Glomerular endothelial cell (primary cell): Measurements from ENCODE around the gene EIF4A3. TPM values are rescaled to one million over a fixed set of nuclear protein-coding genes. Genes with fewer than 3 reads are reported as not detected.
"Not testable (repeated sequence)": the region's sequence is repeated elsewhere in the genome, so short reads cannot be mapped to it uniquely, and the experiment has no call there.

Experiments
- DNase-seq: peaks from one replicate; pipeline ENCODE4 v3.0.0-alpha.2; 2011; ENCODE audit warnings: low read depth, low spot score; ENCODE audit errors: extremely low read depth
- total RNA-seq: library from RNA; depleted of rRNA; stranded (reverse); fragments of >200 nt; gene quantifications from 2 replicates; pipeline ENCODE4 v1.2.3, GENCODE V29; 2015

Gene EIF4A3
- total RNA-seq, 1 donor from 2014 or later = 71.3 TPM

GRCh38 chr17:80173126-80173525 lies 26.2 kb upstream of the EIF4A3 start:
- no peak for DNase-seq

- no peak for DNase-seq
Observed at GRCh38 chr17:80171681-80172080, 24.8 kb upstream of the EIF4A3 start.

- no peak for DNase-seq
Observed at GRCh38 chr17:80169784-80170500, 23.0 kb upstream of the EIF4A3 start, which contains the start of gene CARD14. CARD14 (plus strand) TSS chr17:80170030; CDS start chr17:80181439, 11,409 bp downstream.

- no peak for DNase-seq
Observed at GRCh38 chr17:80169107-80169506, 22.2 kb upstream of the EIF4A3 start.

GRCh38 chr17:80168371-80168770 lies 21.4 kb upstream of the EIF4A3 start:
- DNase-seq = no peak

DNA sequence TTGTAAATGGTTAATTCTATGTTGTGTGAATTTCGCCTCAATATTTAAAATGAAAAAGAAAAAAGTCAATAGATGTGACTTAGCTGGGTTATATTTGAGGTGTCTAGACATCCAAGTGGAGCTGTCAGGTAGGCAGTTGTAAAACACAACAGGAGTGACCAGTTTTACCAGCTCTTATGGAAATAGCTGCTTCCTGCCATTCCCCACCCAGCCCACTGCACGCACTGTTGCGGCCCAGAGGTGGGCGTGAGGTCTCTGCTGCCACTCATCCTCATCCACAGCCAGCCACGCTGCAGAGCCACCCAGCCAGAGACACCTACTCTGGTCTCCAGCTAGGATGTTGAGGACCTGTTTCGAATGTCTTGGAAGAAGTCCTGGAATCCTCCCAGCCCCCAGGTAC lies 19.5 kb upstream of the EIF4A3 start:
- DNase-seq = no peak

DNA sequence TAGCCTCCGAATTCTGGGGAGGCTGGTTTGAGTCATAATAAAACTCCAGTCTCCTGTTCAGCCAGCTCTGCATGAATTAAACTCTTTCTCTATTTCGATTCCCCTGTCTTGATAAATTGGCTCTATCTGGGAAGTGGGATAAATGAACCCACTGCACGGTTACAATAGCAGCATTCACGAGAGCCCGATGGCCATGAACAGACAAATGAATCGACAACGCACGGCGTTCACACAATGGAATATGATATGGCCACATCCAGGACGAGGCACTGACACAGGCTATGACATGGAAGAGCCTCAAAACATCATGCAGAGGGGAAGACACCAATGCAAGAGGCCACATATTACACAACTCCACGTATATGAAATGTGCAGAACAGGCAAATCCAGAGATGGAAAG lies 17.3 kb upstream of the EIF4A3 start:
- DNase-seq = no peak

DNA sequence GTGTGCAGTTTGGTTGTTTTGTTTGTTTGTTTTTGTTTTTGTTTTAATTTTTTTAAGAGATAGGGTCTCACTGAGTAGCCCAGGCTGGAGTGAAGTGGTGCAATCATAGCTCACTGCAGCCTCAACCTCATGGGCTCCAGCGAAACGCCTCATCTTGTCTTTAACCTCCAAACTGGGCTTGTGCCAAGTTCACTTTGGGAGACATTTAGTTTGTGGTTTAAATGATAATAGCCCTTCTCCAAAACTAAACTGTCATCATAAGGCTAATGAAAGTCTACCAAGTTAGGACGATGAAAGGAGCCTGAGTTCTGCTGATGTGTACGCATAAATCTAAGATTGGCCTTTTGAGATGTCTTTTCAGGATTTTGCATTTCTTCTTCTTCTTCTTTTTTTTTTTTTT lies 16.4 kb upstream of the EIF4A3 start:
- DNase-seq = no peak

- no peak for DNase-seq
Observed at GRCh38 chr17:80160536-80160935, 13.6 kb upstream of the EIF4A3 start.

GRCh38 chr17:80158846-80159245 lies 11.9 kb upstream of the EIF4A3 start:
- DNase-seq = no peak

- DNase-seq = not testable (repeated sequence)
Observed at GRCh38 chr17:80155600-80155999, 8.7 kb upstream of the EIF4A3 start.

- DNase-seq = no peak
Observed at GRCh38 chr17:80154166-80154565, 7.2 kb upstream of the EIF4A3 start.

GRCh38 chr17:80153004-80153403 lies 6.1 kb upstream of the EIF4A3 start:
- no peak for DNase-seq

- no peak for DNase-seq
Observed at GRCh38 chr17:80152081-80152702, 5.3 kb upstream of the EIF4A3 start.

DNA sequence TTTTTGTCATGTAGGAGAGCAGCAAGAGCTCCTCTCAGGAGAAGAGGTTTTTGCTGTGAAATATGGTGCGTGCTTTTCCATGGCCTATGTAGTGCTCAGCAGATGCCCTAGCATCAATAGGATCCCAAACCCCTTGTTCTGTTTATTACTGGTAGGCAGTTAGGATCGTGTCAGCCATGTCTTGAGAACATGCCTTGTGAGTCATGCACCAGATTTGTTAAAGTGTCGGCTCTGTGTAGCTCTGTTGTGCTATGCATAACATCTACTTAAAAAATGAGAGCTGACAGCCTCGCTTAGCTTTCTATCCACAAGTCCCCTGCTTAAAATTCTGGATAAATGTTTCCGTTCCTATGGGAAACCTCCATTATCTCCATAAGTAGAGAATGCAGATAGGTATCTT lies 4.4 kb upstream of the EIF4A3 start:
- DNase-seq = no peak

DNA sequence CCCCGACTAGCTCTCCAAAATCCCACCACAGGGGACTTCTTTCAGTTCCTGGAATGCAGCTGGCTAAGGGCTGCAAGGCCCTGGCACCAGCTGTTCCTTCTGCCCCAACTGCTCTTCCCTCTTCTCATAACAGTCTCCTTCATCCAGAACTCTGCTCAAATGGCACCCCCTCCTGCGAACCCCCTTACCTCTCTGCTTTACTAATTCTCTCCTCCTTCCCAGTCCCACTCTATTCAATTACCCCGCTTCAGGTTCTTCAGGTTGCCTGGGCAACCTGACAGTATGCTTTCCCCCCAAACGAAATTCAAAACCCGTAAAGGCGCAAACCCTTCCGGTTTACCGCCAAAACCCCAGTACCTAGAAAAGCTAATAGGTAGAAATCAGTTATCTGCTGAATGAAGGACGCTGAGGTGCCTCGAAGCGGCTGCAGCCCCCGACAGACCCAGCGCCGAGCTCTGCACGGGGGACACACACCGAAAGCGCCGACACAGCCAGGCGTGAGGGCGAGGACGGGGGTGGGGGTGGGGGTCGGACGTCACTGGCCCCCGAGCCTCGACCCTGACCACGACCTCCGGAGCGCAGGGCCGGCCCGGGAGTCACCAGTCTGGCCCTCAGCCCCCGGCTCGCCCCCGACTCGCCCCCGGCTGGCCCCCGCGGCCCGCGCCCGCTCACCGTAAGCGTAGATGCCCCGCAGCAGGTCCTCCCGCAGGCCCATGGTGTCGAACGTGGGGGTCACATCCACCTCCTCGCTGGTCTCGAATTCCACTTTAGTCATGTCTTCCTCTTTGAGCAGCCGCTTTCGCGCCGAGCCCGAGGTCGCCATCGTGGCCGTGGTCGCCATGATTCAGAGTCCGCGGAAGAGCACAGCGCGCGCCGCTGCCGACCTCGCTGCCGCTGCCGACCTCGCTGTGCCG lies 550 bp downstream of the EIF4A3 start:
- DNase-seq = no peak

- no peak for DNase-seq
Observed at GRCh38 chr17:80145076-80146075, 1.6 kb downstream of the EIF4A3 start.

- no peak for DNase-seq
Observed at GRCh38 chr17:80142929-80143328, 4.0 kb downstream of the EIF4A3 start.

DNA sequence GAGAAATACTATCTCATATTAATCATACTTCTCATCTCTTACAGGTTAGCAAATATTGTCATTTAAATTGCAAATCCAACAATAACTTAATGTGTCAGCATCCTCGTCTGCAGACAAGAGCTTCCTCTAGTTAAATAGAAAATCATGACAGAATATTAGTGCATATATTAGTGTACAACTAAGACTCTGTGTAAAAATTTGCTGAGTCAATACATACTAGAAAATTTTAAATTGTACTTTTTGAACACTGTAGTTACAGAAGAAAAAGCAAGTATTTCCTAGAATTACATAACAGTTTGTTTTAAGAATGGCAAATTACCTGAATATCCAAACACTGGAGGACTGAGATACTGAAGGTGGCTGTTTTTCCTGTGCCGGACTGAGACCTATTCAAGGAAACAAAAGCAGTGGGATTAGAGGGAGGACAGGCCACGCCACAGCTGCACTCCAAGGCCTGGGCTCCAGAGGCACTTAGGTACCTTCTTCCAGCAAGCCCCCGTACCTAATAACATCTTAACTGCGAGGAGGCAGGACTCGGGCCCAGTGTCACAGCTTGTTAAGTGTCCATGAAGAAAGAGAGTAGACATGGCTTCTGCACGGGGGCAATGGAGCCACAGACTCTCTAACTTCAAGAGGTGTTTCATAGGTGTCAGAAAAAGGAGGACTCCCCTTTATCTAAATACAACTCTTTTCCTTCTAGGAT lies 5.3 kb downstream of the EIF4A3 start:
- DNase-seq = no peak
